Measurements from ENCODE around the gene L3HYPDH. TPM values are rescaled to one million over a fixed set of nuclear protein-coding genes. Genes with fewer than 3 reads are reported as not detected.

L3HYPDH gene
- total RNA-seq, 1 experiment from 2014 or later, result 32.5 TPM

- peak overlapping the region; percentile 86 for H3K27ac Mint-ChIP-seq (ENCODE audit: low read depth, unreplicated experiment)
- TF ChIP-seq, protein P1, sequence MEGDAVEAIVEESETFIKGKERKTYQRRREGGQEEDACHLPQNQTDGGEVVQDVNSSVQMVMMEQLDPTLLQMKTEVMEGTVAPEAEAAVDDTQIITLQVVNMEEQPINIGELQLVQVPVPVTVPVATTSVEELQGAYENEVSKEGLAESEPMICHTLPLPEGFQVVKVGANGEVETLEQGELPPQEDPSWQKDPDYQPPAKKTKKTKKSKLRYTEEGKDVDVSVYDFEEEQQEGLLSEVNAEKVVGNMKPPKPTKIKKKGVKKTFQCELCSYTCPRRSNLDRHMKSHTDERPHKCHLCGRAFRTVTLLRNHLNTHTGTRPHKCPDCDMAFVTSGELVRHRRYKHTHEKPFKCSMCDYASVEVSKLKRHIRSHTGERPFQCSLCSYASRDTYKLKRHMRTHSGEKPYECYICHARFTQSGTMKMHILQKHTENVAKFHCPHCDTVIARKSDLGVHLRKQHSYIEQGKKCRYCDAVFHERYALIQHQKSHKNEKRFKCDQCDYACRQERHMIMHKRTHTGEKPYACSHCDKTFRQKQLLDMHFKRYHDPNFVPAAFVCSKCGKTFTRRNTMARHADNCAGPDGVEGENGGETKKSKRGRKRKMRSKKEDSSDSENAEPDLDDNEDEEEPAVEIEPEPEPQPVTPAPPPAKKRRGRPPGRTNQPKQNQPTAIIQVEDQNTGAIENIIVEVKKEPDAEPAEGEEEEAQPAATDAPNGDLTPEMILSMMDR (IDR thresholded peaks at IDR 0.05; ENCODE audit: unreplicated experiment), result no peak
- peak overlapping the region; percentile 89 for H3K4me3 Mint-ChIP-seq (ENCODE audit: unreplicated experiment)
- POLR2A ChIA-PET, result interaction anchor here (0.7 kb wide), 1 partner anchor 1171 kb away, joined by 3 read pairs; no protein-coding TSS in a partner anchor
- H3K9me3 Mint-ChIP-seq (ENCODE audit: unreplicated experiment), result no peaks in the 10 kb centered on the region
- BruUV-seq (replicated peaks), result no TSS peak
- CTCF ChIA-PET, result no interaction called here
- peaks cover 36% of the 10 kb centered on the region for H3K36me3 Mint-ChIP-seq (ENCODE audit: insufficient read depth, unreplicated experiment)
- no peak for DNase-seq (ENCODE audit: unreplicated experiment)
- no peaks in the 10 kb centered on the region for H3K27me3 Mint-ChIP-seq (ENCODE audit: insufficient read depth, unreplicated experiment)
- intact Hi-C loops (cut with micrococcal nuclease), result loop anchor here (5.0 kb wide), 2 partner anchors 199 to 216 kb away; no protein-coding TSS in a partner anchor
- peaks cover 38% of the 10 kb centered on the region for H3K4me1 Mint-ChIP-seq (ENCODE audit: insufficient read depth, unreplicated experiment)
Observed at GRCh38 chr14:59481407-59481806, 2.8 kb downstream of the L3HYPDH start.

GRCh38 chr14:59480166-59480565, 4.0 kb downstream of the L3HYPDH start:
- no peaks in the 10 kb centered on the region for H3K9me3 Mint-ChIP-seq (ENCODE audit: unreplicated experiment)
- no peak for DNase-seq (ENCODE audit: unreplicated experiment)
- ChIA-PET CTCF (no interaction called here), POLR2A (no interaction called here)
- H3K36me3 Mint-ChIP-seq (ENCODE audit: insufficient read depth, unreplicated experiment), result peaks cover 48% of the 10 kb centered on the region
- BruUV-seq (replicated peaks), result no TSS peak
- no peaks in the 10 kb centered on the region for H3K27me3 Mint-ChIP-seq (ENCODE audit: insufficient read depth, unreplicated experiment)
- TF ChIP-seq, protein P1 (IDR thresholded peaks at IDR 0.05; ENCODE audit: unreplicated experiment), result no peak
- intact Hi-C loops (cut with micrococcal nuclease), result loop anchor here (5.0 kb wide), 2 partner anchors 198 to 217 kb away; no protein-coding TSS in a partner anchor
- peak overlapping the region; percentile 57 for H3K4me3 Mint-ChIP-seq (ENCODE audit: unreplicated experiment)
- H3K27ac Mint-ChIP-seq (ENCODE audit: low read depth, unreplicated experiment), result peak overlapping the region; percentile 86
- peaks cover 40% of the 10 kb centered on the region for H3K4me1 Mint-ChIP-seq (ENCODE audit: insufficient read depth, unreplicated experiment)

GRCh38 chr14:59478540-59478939, 5.7 kb downstream of the L3HYPDH start:
- no peaks in the 10 kb centered on the region for H3K27me3 Mint-ChIP-seq (ENCODE audit: insufficient read depth, unreplicated experiment)
- H3K4me3 Mint-ChIP-seq (ENCODE audit: unreplicated experiment), result no peak overlapping the region
- CTCF ChIA-PET, result interaction anchor here (0.6 kb wide), 1 partner anchor 1221 kb away, joined by 3 read pairs; no protein-coding TSS in a partner anchor
- H3K36me3 Mint-ChIP-seq (ENCODE audit: insufficient read depth, unreplicated experiment), result peaks cover 58% of the 10 kb centered on the region
- no peaks in the 10 kb centered on the region for H3K9me3 Mint-ChIP-seq (ENCODE audit: unreplicated experiment)
- intact Hi-C loops (cut with micrococcal nuclease), result no loop called here
- TF ChIP-seq, protein P1 (IDR thresholded peaks at IDR 0.05; ENCODE audit: unreplicated experiment), result no peak
- no peak overlapping the region for H3K27ac Mint-ChIP-seq (ENCODE audit: low read depth, unreplicated experiment)
- H3K4me1 Mint-ChIP-seq (ENCODE audit: insufficient read depth, unreplicated experiment), result peaks cover 48% of the 10 kb centered on the region
- BruUV-seq (replicated peaks), result no TSS peak
- DNase-seq (ENCODE audit: unreplicated experiment), result no peak
- POLR2A ChIA-PET, result interaction anchor here (1.1 kb wide), 1 partner anchor 40 kb away, joined by 3 read pairs; no protein-coding TSS in a partner anchor

- H3K27me3 Mint-ChIP-seq (ENCODE audit: insufficient read depth, unreplicated experiment), result no peaks in the 10 kb centered on the region
- H3K4me1 Mint-ChIP-seq (ENCODE audit: insufficient read depth, unreplicated experiment), result peaks cover 34% of the 10 kb centered on the region
- no peak overlapping the region for H3K27ac Mint-ChIP-seq (ENCODE audit: low read depth, unreplicated experiment)
- TF ChIP-seq, protein P1 (IDR thresholded peaks at IDR 0.05; ENCODE audit: unreplicated experiment), result no peak
- no peak for DNase-seq (ENCODE audit: unreplicated experiment)
- intact Hi-C loops (cut with micrococcal nuclease), result no loop called here
- BruUV-seq (replicated peaks), result no TSS peak
- CTCF ChIA-PET, result interaction anchor here (0.5 kb wide), 1 partner anchor 415 kb away, joined by 4 read pairs; no protein-coding TSS in a partner anchor
- POLR2A ChIA-PET, result interaction anchor here (0.7 kb wide), 1 partner anchor 213 kb away, joined by 3 read pairs; no protein-coding TSS in a partner anchor
- H3K4me3 Mint-ChIP-seq (ENCODE audit: unreplicated experiment), result no peak overlapping the region
- no peaks in the 10 kb centered on the region for H3K9me3 Mint-ChIP-seq (ENCODE audit: unreplicated experiment)
- peaks cover 66% of the 10 kb centered on the region for H3K36me3 Mint-ChIP-seq (ENCODE audit: insufficient read depth, unreplicated experiment)
Observed at GRCh38 chr14:59475709-59476108, 8.5 kb downstream of the L3HYPDH start.

Data from MCF 10A (cell line).